Measurements from ENCODE around the gene VRK3.

VRK3 gene

DNA sequence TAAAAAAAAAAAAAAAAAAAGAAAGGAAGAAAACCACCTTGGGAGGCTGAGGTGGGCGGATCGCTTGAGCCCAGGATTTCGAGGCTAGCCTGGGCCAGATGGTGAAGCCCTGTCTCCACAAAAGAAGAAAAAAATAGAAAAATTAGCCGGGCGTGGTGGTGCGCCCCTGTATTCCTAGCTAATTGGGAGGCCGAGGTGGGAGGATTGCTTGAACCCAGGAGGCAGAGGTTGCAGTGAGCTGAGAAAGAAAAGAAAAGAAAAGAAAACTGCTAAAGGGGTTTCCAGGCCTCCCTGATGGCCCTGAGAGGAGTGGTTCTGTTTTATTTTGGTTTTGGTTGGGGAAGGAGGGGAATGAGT lies 1.4 kb upstream of the VRK3 start:
- no peak for DNase-seq

- DNase-seq: peak; percentile 94 to 98
Measured at GRCh38 chr19:50025794-50026549, 800 bp upstream of the VRK3 start, which contains the start of gene ZNF473. Gene ZNF473 (plus strand): TSS chr19:50026005. CDS start chr19:50031083, 5,078 bp downstream.

GRCh38 chr19:50024719-50025021 lies 502 bp downstream of the VRK3 start:
- DNase-seq: no peak

- no peak for DNase-seq
Measured at GRCh38 chr19:50022823-50023222, 2.3 kb downstream of the VRK3 start.

- no peak for DNase-seq
Measured at GRCh38 chr19:50020481-50020880, 4.7 kb downstream of the VRK3 start.

DNA sequence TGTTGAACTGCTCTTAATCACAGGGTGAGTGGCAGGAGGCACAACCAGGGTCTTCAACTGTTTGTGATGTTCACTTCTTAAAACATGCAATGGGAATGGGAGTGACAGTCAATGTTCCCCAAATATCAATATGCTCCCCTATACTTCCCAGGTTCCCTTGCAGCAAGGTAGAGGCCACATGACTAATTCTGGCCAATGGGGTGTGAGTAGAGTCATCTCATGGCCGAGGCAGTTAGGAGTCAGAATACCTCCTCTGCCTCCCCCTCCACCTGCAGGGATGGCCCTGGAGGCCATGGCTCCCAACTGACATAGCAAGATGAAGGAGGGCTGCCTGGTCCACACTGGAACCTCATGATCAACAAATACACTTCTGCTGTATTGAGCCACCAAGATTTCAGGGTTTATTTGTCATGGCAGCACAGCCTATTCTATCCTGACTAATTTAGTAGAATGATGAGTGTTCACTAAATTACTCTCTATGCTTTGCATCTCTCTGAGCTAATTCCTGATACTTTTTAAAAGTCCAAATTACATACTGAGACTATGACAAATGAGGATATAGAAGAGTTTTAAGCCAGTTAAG lies 8.9 kb downstream of the VRK3 start:
- no peak for DNase-seq

- no peak for DNase-seq
Measured at GRCh38 chr19:50008532-50008931, 16.6 kb downstream of the VRK3 start.

DNA sequence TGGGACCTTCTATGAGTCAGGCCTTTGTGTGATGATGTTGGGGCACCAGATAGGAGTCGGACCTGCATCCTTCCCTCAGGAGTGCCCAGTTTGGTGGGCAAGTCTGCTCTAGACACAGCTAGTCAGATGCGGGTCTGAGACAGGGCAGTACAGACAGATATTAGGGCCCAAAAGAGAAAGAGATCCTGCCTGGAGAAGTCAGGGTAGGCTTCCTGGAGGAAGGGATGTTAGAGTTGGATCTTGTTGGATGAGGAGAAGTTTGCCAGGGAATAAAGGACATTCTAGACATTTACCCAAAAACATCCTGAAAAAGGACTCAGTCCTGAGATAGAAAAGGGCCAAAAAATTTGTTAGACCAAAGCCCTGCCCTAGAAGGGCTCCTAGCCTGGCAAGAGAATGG lies 17.2 kb downstream of the VRK3 start:
- DNase-seq: no peak

DNA sequence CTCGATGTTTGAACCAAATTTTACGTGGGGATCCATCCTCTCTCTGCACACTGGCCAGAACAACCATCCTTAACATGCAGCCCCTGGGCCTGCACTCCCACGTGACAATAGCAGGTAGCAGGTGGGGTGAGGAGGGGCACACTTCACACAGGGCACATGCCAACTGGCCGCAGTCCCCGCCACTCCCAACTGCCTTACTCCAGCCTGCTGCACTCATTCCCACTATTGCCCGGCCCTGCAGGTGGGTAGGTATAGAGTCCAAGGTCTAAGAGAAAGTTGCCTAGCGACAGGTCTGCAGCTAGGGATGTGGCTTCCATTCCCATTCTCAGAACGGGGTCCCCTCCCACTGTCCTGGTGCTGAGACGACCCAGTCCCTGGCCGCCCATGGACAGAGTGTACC lies 18.0 kb downstream of the VRK3 start:
- no peak for DNase-seq

GRCh38 chr19:50005428-50005827 lies 19.7 kb downstream of the VRK3 start:
- no peak for DNase-seq

DNA sequence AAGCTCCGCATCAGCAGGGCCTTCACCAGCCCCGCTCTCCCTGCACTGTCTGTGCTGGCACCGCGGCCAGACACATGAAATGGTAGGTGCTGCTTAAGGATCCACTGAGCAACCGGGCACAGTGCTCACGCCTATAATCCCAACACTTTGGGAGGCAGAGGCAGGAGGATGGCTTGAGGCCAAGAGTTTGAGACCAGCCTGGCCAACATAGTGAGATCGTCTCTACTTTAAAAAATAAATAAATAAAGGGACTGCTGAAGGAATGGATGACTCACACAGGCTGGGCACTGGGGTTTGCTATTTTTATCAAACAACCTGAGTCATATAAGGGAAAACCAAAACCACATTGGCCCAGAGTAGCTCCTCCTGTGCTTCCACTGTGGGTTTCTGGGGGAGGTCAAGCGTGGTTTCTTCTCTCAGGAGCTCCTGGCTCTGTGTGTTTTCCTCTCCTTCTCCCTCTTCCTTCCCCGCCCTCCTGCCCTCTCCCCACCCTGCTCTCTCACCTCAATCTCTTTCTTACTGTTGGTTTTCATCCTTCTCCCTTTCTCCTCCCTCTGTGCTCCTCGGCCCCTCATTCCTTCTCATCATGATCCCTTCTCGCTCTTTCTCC lies 21.3 kb downstream of the VRK3 start:
- peak; percentile 3 to 76 for DNase-seq

- no peak for DNase-seq
Measured at GRCh38 chr19:50003254-50003788, 21.9 kb downstream of the VRK3 start.

- DNase-seq: no peak
Measured at GRCh38 chr19:50002386-50002960, 22.7 kb downstream of the VRK3 start.

DNA sequence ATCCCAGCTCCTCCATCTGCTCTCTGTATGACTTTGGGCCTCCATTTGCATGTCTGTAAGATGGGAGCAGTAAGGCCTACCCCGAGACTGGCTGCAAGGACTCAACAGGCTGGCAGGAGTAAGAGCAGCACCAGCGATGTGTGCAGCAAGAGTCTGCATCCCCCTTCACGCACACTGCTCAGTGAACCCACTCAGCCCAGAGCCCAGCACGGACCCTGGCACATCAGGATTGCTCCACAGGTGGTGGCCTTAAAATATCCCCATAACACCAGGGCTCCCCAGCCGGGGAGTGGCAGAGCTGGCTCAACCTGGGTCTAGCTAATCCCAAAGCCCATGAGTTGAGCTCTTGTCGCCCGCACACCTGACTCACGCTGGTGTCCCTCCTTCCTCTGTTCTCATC lies 23.4 kb downstream of the VRK3 start:
- DNase-seq: no peak

DNA sequence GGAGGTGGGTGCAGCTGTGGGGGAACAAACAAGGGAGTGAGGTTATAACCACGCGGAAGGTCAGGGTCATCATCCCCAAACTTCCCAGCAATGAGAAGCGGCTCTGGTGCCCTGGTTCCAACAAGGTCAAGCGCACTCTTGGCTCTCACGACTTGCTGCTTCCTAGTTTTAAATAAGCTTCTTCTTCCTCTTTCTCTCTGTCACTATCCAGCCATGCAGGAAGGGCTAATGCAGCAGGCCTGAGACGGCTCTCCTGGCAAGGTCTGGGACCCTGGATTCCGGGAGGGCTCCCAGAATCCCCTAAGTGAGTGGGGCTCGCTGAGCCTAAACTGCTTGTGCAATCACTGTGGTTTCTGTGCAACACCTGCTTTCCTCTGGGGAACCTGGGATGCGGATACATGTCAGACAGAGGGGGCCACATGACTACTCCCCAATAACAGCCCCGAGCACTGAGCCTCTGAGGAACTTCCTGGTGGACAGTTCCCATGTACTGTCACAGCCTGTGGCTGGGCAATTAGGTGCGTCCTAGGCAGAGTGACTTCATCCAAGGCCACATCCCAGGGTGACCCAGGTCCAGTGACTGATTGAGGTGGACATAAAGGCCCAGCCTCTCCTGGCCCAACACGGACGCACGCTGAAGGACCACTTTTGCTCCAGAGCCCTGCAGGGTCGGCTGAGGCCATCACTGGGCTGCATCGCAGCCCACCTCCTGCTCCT lies 24.2 kb downstream of the VRK3 start:
- DNase-seq: no peak

GRCh38 chr19:50000038-50000840 lies 24.9 kb downstream of the VRK3 start:
- DNase-seq: no peak

DNA sequence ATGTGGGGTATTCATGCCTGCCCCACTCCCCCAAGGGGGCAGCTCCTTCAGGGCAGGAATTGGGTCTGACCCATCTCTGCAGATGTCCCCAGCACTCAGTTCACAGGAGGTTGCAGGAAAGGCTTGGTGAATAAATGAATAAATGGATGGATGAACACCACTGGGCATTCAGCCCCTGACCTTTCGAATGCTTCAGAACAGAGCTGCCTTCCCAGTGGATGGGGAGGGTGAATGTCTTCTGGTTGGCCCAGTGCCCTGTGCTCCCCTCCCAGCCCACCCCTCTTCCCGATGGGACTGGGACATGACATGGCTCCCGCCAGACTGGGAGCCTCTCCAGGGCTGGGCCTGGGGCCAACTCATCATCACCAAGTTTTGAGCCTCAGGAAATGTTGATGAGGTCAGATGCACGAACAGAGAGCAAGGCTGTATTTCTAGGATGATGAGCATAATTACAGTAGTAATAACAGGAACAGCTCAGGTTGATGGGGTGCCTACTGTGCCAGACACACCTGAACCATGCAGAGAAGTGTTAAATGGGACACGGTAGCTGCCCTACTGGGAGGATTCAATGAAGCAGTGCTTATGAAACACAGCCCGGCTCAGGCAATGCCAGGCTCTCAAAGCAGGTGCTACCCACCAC lies 25.7 kb downstream of the VRK3 start:
- DNase-seq: no peak

DNA sequence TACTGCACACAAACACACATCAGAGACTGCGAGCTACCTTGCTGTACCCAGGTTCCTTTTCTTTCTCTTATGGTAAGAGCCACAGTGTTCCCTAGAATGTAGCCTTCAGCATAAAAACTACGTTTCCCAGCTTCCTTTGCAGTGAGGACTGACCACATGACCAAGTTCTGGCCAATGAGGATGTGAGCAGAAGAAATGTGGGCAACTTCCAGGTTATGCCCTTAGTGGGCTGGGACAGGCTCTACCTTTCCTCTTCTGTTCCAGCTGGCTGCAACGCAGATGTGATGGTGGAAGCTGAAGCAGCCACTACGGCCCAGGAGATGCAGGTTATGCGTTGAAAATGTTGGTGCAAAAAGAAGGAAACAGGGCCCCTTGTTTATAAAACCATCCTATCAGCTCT lies 27.5 kb downstream of the VRK3 start:
- DNase-seq: no peak

DNA sequence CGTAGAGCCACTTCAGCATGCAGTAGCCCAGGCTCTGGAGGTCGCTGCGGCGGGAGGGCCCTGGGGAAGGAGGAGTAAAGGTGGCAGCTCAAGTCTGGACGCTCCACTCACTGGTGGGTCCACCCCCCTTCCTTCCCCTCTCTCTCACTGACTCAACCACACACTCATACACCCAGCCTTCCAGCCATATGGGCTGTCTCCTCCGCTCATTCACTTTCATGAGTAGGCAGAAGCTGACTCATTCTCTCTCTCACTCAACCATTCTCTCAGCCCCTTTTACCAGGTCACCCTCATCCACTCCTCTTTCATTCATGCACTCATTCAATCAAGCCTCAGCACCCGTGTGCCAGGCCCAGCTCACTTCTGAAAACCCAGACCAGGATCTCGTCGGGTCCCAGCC lies 36.7 kb downstream of the VRK3 start:
- no peak for DNase-seq

- DNase-seq: no peak
Measured at GRCh38 chr19:49988007-49988406, 37.2 kb downstream of the VRK3 start.

GRCh38 chr19:49987159-49987698 lies 37.9 kb downstream of the VRK3 start:
- peak; percentile 70 to 93 for DNase-seq

DNA sequence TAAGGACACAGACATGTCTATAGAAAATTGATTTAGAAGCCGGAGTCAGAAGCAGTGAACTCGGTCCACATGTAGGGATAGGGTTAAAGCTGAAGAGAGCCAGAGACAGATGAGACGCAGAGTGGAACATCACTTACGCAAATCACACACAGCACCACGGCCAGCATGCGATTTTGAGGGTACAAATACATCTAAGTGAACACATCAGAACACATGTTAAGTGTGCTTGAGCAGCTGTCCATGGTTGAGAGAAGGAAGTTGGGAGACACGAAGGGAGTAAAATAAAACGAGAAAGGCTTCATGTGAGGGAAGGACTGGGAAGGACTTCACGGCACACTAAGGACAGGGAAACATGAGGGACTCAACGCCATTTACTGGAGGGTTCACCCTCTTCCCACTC lies 38.8 kb downstream of the VRK3 start:
- DNase-seq: no peak

All from bone marrow (tissue), 2 donors.